Esophagus (tissue), 2 donors: Measurements from ENCODE around the gene USH2A. TPM values are rescaled to one million over a fixed set of nuclear protein-coding genes. Genes with fewer than 3 reads are reported as not detected.

Experiments used
- H3K27ac ChIP-seq, 2 donors: one replicate each; pipeline ENCODE4 v1.5.1; 2013; ENCODE audit warnings: low read depth in 2 of 2, mild to moderate bottlenecking in 2 of 2, inconsistent platforms in 1 of 2, low read length in 1 of 2, moderate library complexity in 1 of 2
- H3K27me3 ChIP-seq, 2 donors: one replicate each; pipeline ENCODE4 v1.6.1; 2013; ENCODE audit warnings: low read length in 2 of 2, control low read depth in 1 of 2, mild to moderate bottlenecking in 1 of 2; ENCODE audit not compliant: insufficient read depth in 2 of 2, control insufficient read depth in 1 of 2
- H3K36me3 ChIP-seq, 2 donors: one replicate each; pipeline ENCODE4 v1.6.1; 2013; ENCODE audit warnings: low read length in 1 of 2; ENCODE audit not compliant: control insufficient read depth in 2 of 2, insufficient read depth in 2 of 2
- H3K4me1 ChIP-seq, 2 donors: one replicate each; pipeline ENCODE4 v1.6.1; 2013; ENCODE audit warnings: low read length in 1 of 2; ENCODE audit not compliant: control insufficient read depth in 2 of 2, insufficient read depth in 2 of 2
- H3K4me3 ChIP-seq, 2 donors: one replicate each; pipeline ENCODE4 v1.5.1; 2013; ENCODE audit warnings: low read length in 2 of 2, mild to moderate bottlenecking in 2 of 2, low read depth in 1 of 2, moderate library complexity in 1 of 2
- H3K9me3 ChIP-seq, 2 donors: one replicate each; pipeline ENCODE4 v1.6.1; 2013; ENCODE audit warnings: mild to moderate bottlenecking in 2 of 2, low read depth in 1 of 2, low read length in 1 of 2, moderate library complexity in 1 of 2; ENCODE audit not compliant: control insufficient read depth in 2 of 2, insufficient read depth in 1 of 2
- WGBS, 2 donors: extraction: QIAGEN DNeasy Blood & Tissue Kit; methylation state at CpG; one replicate each; pipeline ENCODE4 v1.1.7; 2013; 5-methylcytosine and 5-hydroxymethylcytosine counted together
- polyA plus RNA-seq, 2 donors: library from polyadenylated mRNA; stranded (reverse); fragments of 200-250 nt; gene quantifications; one replicate each; pipeline ENCODE4 v1.2.3, GENCODE V29; 2013
- donor health status: healthy with polysubstance abuse.
- donor health status: Bipolar disorder and iron deficiency.

The USH2A gene
- polyA plus RNA-seq, 2 donors: under 0.01 TPM; not detected in 1

- H3K4me3 ChIP-seq: no peak overlapping the region
- no peaks in the 10 kb centered on the region for H3K4me1 ChIP-seq
- H3K36me3 ChIP-seq: no peaks in the 10 kb centered on the region
- H3K27ac ChIP-seq: no peak overlapping the region
- 92% methylated on average over 12 of the region's 12 CpGs for WGBS, 2 donors
- no peaks in the 10 kb centered on the region for H3K27me3 ChIP-seq
- H3K9me3 ChIP-seq: no peaks in the 10 kb centered on the region
Observed at GRCh38 chr1:215926670-215927069, 496.6 kb downstream of the USH2A start.

- no peaks in the 10 kb centered on the region for H3K27me3 ChIP-seq
- no peak overlapping the region for H3K4me3 ChIP-seq
- 48 to 54% methylated on average over 3 of the region's 3 CpGs for WGBS, 2 donors
- no peaks in the 10 kb centered on the region for H3K36me3 ChIP-seq
- H3K9me3 ChIP-seq: no peaks in the 10 kb centered on the region
- no peak overlapping the region for H3K27ac ChIP-seq
- H3K4me1 ChIP-seq: no peaks in the 10 kb centered on the region
Observed at GRCh38 chr1:215923129-215923824, 500.0 kb downstream of the USH2A start.

- no peaks in the 10 kb centered on the region for H3K36me3 ChIP-seq
- WGBS, 2 donors: 87 to 88% methylated on average over 1 of the region's 1 CpG
- no peaks in the 10 kb centered on the region for H3K4me1 ChIP-seq
- no peaks in the 10 kb centered on the region for H3K27me3 ChIP-seq
- H3K4me3 ChIP-seq: no peak overlapping the region
- H3K27ac ChIP-seq: no peak overlapping the region
- H3K9me3 ChIP-seq: no peaks in the 10 kb centered on the region
Observed at GRCh38 chr1:215911406-215911968, 511.8 kb downstream of the USH2A start.

GRCh38 chr1:215905493-215906115, 517.6 kb downstream of the USH2A start:
- Histone ChIP-seq H3K27ac (no peak overlapping the region), H3K9me3 (no peaks in the 10 kb centered on the region), H3K36me3 (no peaks in the 10 kb centered on the region), H3K4me3 (no peak overlapping the region), H3K4me1 (no peaks in the 10 kb centered on the region), H3K27me3 (no peaks in the 10 kb centered on the region)
- WGBS, 2 donors: 82 to 86% methylated on average over 6 of the region's 6 CpGs

GRCh38 chr1:215900684-215901083, 522.6 kb downstream of the USH2A start:
- no peaks in the 10 kb centered on the region for H3K27me3 ChIP-seq
- H3K36me3 ChIP-seq: no peaks in the 10 kb centered on the region
- no peaks in the 10 kb centered on the region for H3K4me1 ChIP-seq
- WGBS, 2 donors: 71 to 76% methylated on average over 6 of the region's 6 CpGs
- H3K27ac ChIP-seq: no peak overlapping the region
- H3K4me3 ChIP-seq: no peak overlapping the region
- H3K9me3 ChIP-seq: no peaks in the 10 kb centered on the region

GRCh38 chr1:215899901-215900300, 523.3 kb downstream of the USH2A start:
- H3K9me3 ChIP-seq: no peaks in the 10 kb centered on the region
- no peaks in the 10 kb centered on the region for H3K36me3 ChIP-seq
- WGBS, 2 donors: 81 to 91% methylated on average over 5 of the region's 5 CpGs
- no peak overlapping the region for H3K4me3 ChIP-seq
- H3K4me1 ChIP-seq: no peaks in the 10 kb centered on the region
- no peak overlapping the region for H3K27ac ChIP-seq
- H3K27me3 ChIP-seq: no peaks in the 10 kb centered on the region

- H3K36me3 ChIP-seq: no peaks in the 10 kb centered on the region
- H3K27ac ChIP-seq: no peak overlapping the region
- 80% methylated on average over 3 of the region's 3 CpGs for WGBS, 2 donors
- H3K4me3 ChIP-seq: no peak overlapping the region
- no peaks in the 10 kb centered on the region for H3K4me1 ChIP-seq
- H3K27me3 ChIP-seq: no peaks in the 10 kb centered on the region
- H3K9me3 ChIP-seq: no peaks in the 10 kb centered on the region
Observed at GRCh38 chr1:215895893-215896292, 527.4 kb downstream of the USH2A start.

- Histone ChIP-seq H3K27me3 (no peaks in the 10 kb centered on the region), H3K9me3 (no peaks in the 10 kb centered on the region), H3K4me3 (no peak overlapping the region), H3K36me3 (no peaks in the 10 kb centered on the region), H3K27ac (no peak overlapping the region), H3K4me1 (no peaks in the 10 kb centered on the region)
- 67 to 69% methylated on average over 2 of the region's 2 CpGs for WGBS, 2 donors
Observed at GRCh38 chr1:215895276-215895675, 528.0 kb downstream of the USH2A start.

GRCh38 chr1:215894617-215895016, 528.6 kb downstream of the USH2A start:
- no peaks in the 10 kb centered on the region for H3K4me1 ChIP-seq
- H3K27me3 ChIP-seq: no peaks in the 10 kb centered on the region
- no peak overlapping the region for H3K27ac ChIP-seq
- H3K36me3 ChIP-seq: no peaks in the 10 kb centered on the region
- no peaks in the 10 kb centered on the region for H3K9me3 ChIP-seq
- WGBS, 2 donors: 66% methylated on average over 4 of the region's 4 CpGs
- H3K4me3 ChIP-seq: no peak overlapping the region
